Measurements from ENCODE around the gene MAGI3.

- TF ChIP-seq, protein P1, sequence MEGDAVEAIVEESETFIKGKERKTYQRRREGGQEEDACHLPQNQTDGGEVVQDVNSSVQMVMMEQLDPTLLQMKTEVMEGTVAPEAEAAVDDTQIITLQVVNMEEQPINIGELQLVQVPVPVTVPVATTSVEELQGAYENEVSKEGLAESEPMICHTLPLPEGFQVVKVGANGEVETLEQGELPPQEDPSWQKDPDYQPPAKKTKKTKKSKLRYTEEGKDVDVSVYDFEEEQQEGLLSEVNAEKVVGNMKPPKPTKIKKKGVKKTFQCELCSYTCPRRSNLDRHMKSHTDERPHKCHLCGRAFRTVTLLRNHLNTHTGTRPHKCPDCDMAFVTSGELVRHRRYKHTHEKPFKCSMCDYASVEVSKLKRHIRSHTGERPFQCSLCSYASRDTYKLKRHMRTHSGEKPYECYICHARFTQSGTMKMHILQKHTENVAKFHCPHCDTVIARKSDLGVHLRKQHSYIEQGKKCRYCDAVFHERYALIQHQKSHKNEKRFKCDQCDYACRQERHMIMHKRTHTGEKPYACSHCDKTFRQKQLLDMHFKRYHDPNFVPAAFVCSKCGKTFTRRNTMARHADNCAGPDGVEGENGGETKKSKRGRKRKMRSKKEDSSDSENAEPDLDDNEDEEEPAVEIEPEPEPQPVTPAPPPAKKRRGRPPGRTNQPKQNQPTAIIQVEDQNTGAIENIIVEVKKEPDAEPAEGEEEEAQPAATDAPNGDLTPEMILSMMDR (IDR thresholded peaks at IDR 0.05): no peak
- no peak for TF ChIP-seq POLR2A (IDR thresholded peaks at IDR 0.05)
These were observed 271.8 kb downstream of the MAGI3 start for GRCh38 chr1:113662101-113662500.
